HCT116 (cell line): ENCODE measurements around the gene RNF112.

Experiments
- CTCF ChIP-seq, 3 experiments: fragments of 200-600 bp in 1 of 3; sonication (generic) in 1 of 3; IDR thresholded peaks in 2 of 3; conservative IDR thresholded peaks in 1 of 3; 2 replicates each; pipeline ENCODE4 v1.5.1; 2012 to 2017; ENCODE audit warnings: low read depth in 2 of 3, low read length in 2 of 3, antibody characterized with exemption in 1 of 3, borderline replicate concordance in 1 of 3, control low read depth in 1 of 3, mild to moderate bottlenecking in 1 of 3, mixed read lengths in 1 of 3, mixed run types in 1 of 3, moderate library complexity in 1 of 3; ENCODE audit not compliant: insufficient read depth in 1 of 3
- MAX ChIP-seq: IDR thresholded peaks from 2 replicates; pipeline ENCODE4 v1.6.1; 2012
- SRF ChIP-seq: IDR thresholded peaks from 2 replicates; pipeline ENCODE4 v1.6.1; 2012; ENCODE audit warnings: low read depth
- ZNF274 ChIP-seq: fragments of 200-500 bp; sonication (Bioruptor generic); IDR thresholded peaks from 2 replicates; pipeline ENCODE4 v1.6.1; 2014; ENCODE audit warnings: mild to moderate bottlenecking, low read depth, low read length, inconsistent platforms

- no peak for TF ChIP-seq ZNF274
- no peak for TF ChIP-seq MAX
- TF ChIP-seq SRF, result no peak
- no peak for TF ChIP-seq CTCF (IDR thresholded peaks at IDR 0.05 in 2 of 3, conservative IDR thresholded peaks at IDR 0.05 in 1 of 3; ENCODE audit: borderline replicate concordance in 1 of 3, insufficient read depth in 1 of 3, low read depth in 2 of 3, low read length in 2 of 3)
These were observed 22.8 kb downstream of the RNF112 start for GRCh38 chr17:19433727-19434340.
